Skin epidermis (tissue), 12 donors: ENCODE data around the gene PCSK2.

Experiments
- H3K27ac ChIP-seq, 21 experiments: fragments of 200-600 bp; sonication (generic) in 11 of 21; one replicate each; pipeline ENCODE4 v1.5.0; 2020; ENCODE audit warnings: mild to moderate bottlenecking in 3 of 21, inconsistent platforms in 2 of 21, moderate library complexity in 2 of 21
- H3K4me3 ChIP-seq, 7 experiments: fragments of 200-600 bp; sonication (generic) in 2 of 7; one replicate each; pipeline ENCODE4 v1.5.0; 2020; ENCODE audit warnings: inconsistent platforms in 2 of 7, mild to moderate bottlenecking in 2 of 7, moderate library complexity in 1 of 7

The PCSK2 gene

DNA sequence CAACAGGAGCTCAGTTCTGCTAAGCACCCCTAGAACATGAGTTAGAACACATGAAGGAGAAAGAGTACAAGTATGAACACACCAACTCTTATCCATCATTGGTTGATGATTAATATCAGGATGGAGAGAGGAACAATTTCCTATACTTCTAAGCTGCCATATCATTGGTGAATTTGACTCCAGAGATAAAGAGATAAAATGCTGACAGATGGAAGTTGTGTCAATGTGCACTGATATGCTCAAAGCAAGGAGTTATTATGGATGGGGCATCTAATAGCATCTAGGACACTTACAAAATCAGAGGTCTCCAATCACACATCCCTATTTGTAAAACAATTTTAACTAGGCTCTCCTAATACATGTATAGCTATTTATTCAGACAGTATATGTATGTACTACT lies 159.0 kb downstream of the PCSK2 start:
- Histone ChIP-seq H3K27ac (no peak overlapping the region), H3K4me3 (no peak overlapping the region)

DNA sequence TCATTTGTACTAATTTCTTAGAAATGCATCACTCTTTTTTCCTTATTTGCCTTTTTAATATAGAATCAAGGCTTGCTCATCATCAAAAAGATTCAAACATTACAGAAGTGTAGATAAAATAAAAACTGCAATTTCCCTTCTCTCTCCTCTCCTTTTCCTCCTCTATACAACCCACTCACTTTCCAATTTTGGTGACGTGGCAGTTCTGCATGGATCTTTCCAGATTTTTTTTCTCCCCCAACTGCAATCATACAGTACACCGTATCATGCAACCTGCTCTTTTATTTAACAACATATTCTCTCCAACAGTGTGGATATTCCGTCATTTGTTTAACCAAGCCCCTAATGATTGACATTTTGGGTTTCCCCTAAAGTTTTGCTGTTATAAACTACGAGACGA lies 163.8 kb downstream of the PCSK2 start:
- no peak overlapping the region for H3K27ac ChIP-seq

DNA sequence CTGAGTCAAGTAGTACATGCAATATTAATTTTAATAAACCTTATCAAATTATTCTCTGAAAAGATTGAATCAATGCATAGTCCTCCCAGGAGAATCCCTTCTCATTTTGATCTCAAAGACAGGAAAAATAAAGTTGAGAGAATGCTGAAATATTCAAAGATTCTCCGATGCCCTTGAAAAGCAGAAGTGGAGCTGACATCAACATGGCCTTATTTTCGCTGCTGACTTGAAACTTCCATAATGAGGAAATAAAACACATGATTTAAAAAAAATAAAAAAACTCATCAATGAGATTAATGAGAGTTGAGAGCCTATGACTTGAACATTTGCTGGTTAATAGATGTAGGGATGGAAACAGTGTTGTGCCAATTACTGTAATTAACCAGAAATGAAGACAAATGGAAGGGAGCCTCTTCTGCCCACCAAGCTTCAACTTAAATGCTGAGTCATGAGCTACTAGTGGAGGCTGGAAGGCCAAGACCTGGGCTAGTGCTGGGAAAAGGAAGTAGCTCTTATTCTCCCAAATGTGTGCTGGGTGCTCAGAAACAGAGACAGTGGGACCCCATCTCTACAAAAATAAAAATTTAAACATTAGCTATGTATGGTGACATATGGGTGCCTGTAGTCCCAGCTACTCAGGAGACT lies 164.4 kb downstream of the PCSK2 start:
- Histone ChIP-seq H3K27ac (no peak overlapping the region), H3K4me3 (no peak overlapping the region)

More for the DNA sequence above, 163.8 kb downstream of the PCSK2 start:
- no peak overlapping the region for H3K4me3 ChIP-seq

DNA sequence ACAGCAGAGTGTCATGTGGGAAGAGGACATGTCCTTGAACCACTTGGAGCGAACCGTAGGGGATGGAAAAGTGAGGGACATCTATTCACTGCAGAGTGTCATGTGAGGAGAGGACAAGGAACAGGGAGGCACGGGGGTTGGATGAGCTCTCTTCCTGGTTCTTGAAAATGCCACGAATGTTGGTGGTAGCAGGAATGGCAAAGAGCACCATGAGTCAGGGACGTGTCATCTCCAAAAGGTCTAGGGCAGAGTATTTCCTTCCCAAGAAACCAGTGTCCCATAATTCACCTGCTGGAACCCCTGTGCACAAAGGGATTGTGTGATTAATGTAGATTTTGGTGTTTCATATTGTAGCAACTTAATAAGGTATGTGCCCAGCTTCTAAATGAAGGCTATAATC lies 167.6 kb downstream of the PCSK2 start:
- Histone ChIP-seq H3K4me3 (no peak overlapping the region), H3K27ac (no peak overlapping the region)

DNA sequence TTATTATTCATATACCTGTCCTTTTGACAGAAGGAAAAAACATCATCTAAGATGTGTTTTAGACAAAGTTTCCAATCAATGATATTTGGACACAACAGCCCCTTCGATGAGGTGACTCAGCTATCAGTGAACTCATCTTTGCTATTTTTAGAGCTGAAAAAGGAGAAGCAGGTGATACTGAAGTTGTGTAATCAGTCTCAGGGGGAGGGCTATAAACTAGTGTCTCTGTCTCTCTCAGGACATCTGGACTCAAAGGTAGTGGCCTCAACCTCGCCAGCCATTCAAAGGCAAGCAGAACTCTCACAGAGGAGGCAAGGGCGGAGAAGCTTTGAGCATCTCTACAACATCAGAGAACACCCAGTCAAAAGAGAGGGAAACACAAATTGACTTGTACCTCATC lies 168.9 kb downstream of the PCSK2 start:
- no peak overlapping the region for H3K4me3 ChIP-seq

DNA sequence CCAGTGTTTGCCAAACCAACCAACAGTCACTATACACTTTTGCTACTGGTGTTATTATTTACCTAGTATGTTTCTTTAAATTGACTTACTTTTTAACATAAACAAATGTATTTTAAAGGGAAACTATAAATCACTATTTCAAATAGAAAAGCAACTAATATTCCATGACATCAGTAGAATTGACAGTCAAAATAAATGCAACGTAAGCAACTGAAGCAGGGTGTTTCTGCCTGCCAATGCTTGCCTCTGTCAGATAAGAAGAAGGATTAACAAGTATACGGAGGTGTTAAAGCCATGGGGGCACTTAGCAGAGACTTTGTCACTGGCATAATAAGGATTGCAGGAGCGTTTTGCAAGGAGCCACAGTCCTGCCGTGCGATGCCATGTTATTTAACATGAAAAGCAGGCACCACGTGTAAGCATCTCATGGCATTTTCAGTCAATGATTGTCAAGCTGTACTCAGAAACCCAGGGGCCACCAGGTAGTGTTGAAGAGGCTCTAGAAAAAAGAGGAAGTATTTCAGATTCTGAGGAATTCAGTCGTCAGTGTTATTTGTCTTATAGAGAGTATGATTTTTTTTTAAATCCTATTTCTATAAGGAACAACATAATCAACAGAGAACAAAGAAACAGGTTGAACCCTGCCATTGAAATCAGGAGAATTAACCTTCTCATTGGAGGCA lies 172.6 kb downstream of the PCSK2 start:
- Histone ChIP-seq H3K27ac (no peak overlapping the region), H3K4me3 (no peak overlapping the region)

More for the DNA sequence above, 168.9 kb downstream of the PCSK2 start:
- H3K27ac ChIP-seq: no peak overlapping the region

DNA sequence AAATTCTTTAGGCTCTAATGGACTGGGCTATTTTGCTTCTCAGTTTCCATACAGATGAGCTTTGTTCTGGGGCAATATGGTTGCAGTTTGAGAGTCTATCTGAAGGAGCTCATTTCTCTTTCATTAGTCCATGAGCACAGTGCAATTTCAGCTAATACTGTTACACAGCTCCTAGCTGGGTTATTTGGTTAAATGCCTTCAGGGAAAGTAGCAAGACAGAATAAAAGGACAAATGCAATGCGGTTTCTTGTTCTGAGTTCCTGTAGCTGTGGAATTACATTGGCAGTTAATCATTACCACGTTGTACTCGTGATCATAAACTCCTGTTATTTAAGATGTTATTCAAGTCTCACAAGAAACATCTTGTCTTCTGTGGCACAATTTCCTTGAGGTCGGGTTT lies 176.6 kb downstream of the PCSK2 start:
- no peak overlapping the region for H3K4me3 ChIP-seq
- no peak overlapping the region for H3K27ac ChIP-seq

DNA sequence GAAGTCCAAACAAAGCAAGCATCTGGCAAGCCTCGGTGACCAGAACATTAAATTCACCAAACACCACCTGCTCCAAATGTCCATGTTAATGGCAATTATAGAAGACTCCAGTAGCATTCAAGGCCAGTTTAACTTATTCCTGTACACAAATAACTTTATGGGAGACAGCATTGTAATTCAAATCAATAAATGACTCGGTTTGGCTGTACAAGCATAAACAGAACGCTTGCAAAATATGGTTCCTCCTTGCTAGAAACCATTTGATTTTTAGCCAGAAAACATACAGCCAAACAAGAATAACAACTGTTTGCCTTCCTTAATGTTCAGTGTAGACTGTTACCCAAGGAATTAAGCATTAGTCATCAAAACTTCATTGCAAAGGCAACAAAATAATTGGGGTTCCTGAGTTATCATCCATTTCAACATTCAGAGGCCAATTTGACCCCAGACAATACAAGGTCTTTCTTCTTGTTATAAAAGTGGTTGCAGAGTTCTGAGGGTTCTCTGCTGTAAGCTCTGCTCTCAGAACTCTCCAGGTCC lies 179.3 kb downstream of the PCSK2 start:
- Histone ChIP-seq H3K27ac (no peak overlapping the region), H3K4me3 (no peak overlapping the region)

DNA sequence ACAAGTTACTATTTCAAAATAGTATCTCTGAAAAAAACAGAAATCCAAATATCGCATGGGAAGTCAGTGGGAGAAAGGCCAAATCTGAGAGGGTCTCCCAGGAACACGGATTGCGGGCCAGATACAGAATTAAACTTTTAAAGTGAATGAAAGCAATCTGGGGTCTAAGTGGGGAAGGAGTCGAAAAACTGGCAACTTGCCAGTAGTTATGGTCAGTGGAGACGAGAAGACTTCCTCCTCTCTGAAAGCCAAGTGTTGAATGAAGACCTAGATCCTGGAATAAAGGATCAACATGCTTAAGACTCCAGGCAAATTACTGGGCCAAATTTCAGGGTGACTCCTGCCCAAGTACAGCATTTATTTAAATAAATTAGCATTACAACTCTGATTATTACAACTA lies 180.7 kb downstream of the PCSK2 start:
- H3K4me3 ChIP-seq: no peak overlapping the region
- H3K27ac ChIP-seq: no peak overlapping the region

DNA sequence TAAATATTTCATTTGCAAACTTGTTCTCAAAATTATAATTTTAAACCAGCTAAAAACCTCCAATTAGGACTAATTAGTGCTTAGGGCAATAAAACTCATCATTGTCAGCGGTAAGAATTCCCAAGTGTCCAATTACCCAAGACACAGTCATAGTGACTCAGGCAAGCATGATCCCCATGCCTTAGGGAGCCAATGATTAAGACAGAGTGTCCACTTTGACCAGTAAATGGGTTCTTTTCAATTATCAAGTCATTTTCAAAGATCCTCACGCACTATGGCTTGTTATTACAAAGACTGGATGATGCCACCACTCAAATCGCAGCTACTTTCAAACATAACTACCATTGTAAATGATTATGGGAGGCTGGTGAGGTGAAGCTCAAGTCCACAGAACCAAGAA lies 190.4 kb downstream of the PCSK2 start:
- Histone ChIP-seq H3K27ac (no peak overlapping the region), H3K4me3 (no peak overlapping the region)

DNA sequence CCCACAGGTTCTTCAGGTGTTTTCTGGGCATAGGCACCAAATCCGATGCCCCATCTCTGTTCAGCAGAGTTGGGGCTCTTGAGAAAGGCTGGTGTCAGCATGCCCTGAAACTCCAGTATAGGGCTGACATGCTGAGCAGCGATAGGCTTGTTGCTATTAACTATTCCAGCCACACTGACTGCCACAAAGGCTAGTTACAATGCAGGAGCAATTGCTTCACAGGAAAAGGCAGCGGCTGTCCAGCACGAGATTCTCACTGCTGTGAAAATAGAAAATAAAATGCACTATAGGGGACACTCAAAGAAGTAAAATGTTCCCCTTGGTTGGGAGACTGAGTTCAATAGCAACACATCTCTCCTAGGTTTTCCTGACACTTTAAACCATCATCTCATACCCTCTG lies 191.9 kb downstream of the PCSK2 start:
- H3K4me3 ChIP-seq: no peak overlapping the region
- no peak overlapping the region for H3K27ac ChIP-seq

DNA sequence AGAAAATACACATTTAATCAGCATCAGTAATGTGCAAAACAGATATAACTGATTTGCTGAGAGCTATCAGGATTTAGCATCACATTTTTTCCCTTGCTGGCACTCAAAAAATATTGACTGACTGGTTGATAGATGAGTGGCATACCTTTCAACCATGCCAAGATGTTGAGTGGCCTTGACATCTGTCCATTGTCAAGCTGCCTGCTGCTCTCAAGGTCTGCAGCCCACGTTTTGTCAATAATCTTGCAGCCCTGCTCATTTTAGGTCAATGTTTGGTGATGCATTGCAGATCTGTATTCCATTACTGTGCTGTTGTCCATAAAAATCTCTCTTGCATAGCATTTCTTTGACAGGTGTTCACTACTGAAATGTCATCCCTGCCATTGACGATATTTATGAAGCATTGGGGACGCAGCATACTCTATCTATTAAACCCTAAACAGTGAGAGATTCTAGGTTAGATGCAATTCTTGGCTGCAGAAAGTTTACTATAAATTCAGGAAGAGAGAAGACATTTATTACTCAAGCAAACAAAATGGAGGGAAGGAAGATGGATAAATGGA lies 192.7 kb downstream of the PCSK2 start:
- no peak overlapping the region for H3K27ac ChIP-seq
- H3K4me3 ChIP-seq: no peak overlapping the region

DNA sequence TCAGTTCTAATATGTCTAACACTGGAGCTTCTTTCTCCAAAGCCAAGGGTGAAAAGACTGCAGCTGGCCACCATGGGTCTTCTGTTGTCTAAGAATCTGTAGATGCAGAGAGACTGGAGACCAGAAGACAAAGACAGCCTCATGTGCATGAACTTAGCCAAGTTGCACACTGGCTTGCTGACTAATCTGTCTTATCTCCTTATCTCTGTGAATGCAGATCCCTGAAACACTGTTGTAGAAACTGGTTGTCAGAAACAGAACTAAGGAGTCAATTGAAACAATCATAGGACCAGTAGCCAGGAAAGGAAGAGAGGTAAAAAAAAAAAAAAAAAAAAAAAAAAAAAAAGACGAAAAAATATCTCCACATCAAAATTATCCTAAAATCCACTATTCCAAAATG lies 194.7 kb downstream of the PCSK2 start:
- H3K27ac ChIP-seq: no peak overlapping the region
- H3K4me3 ChIP-seq: no peak overlapping the region

DNA sequence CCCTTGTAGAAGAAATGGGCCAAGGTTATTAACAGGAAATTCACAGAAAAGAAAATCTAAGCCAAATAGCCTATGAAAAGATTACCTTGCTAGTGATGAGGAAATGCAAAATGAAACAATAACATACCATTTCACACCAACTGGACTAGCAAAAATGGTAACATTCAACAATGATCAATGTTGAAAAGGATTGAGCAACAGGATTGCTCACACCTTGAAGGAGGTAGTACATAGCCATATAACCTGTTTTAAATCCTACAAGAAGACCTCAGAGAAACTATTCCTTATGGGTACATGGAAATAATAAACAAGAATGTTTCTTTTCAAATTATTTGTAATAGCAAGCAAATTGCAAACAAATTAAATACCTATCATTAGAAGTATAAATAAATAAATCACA lies 196.9 kb downstream of the PCSK2 start:
- Histone ChIP-seq H3K27ac (no peak overlapping the region), H3K4me3 (no peak overlapping the region)

DNA sequence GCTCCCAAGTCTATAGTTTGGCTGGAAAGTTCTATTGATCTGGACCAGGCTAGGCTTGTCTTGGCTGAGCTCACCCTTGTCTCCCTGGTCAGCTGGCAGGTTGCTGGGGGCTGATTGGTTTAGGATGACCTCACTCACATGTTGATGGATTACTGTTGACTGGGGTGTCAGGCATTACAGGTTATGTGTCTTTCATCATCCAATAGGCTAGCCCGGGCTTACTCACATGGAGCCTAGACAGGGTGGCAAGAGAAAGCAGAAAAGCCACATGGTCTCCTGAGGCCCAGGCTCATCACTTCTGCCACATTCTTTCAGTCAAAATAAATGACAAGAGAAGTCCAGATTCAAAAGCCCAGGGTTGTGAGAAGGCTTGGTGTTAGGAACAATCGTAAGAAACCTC lies 200.8 kb downstream of the PCSK2 start:
- H3K27ac ChIP-seq: no peak overlapping the region
- H3K4me3 ChIP-seq: no peak overlapping the region

DNA sequence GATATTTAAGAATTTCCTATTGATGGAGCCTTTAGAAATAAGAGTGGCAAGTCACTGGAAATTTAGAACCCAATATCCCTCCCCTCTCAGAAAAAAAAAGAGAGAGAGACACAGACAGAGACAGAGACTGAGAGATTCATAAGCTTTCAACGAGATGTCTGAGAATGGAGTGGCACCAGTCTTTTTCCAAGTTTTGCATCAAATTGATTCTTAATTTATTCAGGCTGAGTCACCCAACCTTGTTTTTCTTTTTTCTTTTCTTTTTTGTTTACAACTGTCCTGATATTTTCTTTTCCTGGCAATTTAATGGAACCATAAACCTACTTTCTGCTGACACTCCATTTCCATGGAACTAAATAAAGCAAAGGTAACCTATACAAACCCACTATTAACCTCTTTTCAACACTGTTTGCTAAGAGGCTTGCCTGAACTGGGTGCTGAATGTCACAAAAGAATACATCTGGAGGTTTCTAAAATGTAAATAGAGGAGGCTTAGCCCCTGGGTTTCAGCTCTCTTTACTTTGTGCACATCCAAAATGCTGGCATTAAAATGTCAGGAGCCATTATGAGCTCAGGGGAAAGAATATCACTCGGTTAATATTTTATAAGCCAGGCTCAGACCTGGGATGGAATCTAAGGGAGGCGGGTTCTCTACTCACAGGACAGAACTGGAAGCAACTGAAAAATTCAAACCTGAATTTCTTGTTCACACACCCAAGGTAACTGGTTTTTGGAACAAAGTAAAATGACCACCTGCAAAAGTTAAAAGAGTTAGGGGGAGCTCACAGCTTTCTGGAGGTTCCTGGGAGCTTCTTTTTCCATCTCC lies 203.5 kb downstream of the PCSK2 start:
- no peak overlapping the region for H3K27ac ChIP-seq

DNA sequence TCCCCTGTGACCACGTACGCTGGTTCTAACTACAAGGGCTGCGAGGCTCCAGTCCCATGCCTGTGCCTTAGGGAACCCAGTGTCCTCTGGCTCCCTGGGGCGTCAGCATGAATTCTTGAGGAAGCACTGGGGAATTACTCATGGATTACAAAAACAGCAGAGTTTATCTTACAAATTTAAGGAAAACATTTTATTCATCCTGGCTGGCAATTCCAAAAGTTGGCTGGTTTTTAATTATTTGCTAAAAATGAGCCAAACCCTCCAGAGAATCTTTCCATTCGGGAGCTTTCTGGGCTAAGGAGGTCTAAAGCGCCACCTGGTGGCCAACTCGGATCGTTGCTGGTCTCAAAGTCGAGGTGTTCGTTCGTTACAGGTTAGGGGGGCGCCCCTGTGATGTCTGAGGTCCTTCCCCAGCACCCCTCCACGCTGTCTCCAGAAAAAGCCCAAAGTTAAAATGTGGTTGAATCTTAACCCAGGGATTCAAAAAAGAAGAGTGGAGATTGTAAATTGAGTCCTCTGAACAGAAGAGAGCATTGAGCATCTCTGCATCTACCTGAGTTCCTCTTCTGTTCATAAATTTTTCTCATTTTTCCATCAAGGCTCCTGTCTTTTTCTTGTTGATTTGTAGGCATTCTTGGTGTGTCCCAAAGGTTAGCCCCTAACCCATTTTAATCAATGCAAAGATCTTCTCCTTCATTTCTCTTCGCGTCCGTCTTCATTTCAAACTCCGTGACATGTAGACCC lies 205.0 kb downstream of the PCSK2 start:
- no peak overlapping the region for H3K4me3 ChIP-seq
- H3K27ac ChIP-seq: no peak overlapping the region

More for the DNA sequence above, 203.5 kb downstream of the PCSK2 start:
- no peak overlapping the region for H3K4me3 ChIP-seq

DNA sequence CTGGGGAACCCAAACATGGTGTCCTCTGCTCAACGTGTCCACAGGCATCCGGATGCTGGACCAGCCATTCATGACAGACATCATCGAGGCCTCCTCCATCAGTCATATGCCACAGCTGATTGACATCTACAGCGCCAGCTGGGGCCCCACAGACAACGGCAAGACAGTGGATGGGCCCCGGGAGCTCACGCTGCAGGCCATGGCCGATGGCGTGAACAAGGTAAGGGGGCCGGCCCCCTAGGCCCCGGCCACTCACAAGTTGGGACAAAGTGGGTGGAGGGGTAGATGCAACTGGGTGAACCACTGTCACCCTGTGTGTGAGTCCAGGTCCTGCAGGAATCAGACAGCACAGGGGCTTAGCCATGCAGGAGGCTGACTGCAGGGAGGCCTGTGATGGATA lies 209.8 kb downstream of the PCSK2 start:
- no peak overlapping the region for H3K4me3 ChIP-seq
- no peak overlapping the region for H3K27ac ChIP-seq

DNA sequence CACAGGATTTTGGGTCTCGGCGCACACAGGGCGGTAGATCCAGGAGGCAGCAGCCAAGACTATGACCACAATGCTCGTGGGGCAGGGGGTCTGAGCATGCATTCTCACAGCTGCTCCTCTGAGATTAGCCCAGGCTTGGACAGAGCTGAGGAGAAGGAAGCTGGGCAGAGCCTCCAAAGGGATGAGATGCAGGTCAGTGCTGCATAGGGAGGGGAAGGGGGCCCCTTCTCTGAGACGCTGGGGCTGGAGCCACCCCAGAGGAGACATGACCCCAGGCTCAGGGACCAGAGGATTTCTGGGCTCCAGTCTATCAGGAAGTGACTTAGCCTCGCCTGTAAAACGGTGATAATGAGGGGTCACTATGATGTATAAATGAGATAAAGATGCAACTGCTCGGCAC lies 210.4 kb downstream of the PCSK2 start:
- Histone ChIP-seq H3K4me3 (no peak overlapping the region), H3K27ac (no peak overlapping the region)
